Fibroblast of pulmonary artery (primary cell): ENCODE data around the gene TOMM22.
"Not testable (repeated sequence)": the region's sequence is repeated elsewhere in the genome, so short reads cannot be mapped to it uniquely, and the experiment has no call there.

ENCODE experiments used
- DNase-seq: peaks from one replicate; pipeline ENCODE4 v3.0.0-alpha.2; 2010; ENCODE audit warnings: low read depth
- H3K4me3 ChIP-seq: replicated peaks from 2 replicates; pipeline ENCODE4 v1.5.1; 2011; ENCODE audit warnings: low read depth, mild to moderate bottlenecking, control low read depth, low read length, moderate library complexity
- TF ChIP-seq, protein P1 (sequence below): IDR thresholded peaks from 2 replicates; pipeline ENCODE4 v1.5.1; 2011; ENCODE audit warnings: mild to moderate bottlenecking, control low read depth, low read length, inconsistent platforms; ENCODE audit errors: missing control alignments

The TOMM22 gene

DNA sequence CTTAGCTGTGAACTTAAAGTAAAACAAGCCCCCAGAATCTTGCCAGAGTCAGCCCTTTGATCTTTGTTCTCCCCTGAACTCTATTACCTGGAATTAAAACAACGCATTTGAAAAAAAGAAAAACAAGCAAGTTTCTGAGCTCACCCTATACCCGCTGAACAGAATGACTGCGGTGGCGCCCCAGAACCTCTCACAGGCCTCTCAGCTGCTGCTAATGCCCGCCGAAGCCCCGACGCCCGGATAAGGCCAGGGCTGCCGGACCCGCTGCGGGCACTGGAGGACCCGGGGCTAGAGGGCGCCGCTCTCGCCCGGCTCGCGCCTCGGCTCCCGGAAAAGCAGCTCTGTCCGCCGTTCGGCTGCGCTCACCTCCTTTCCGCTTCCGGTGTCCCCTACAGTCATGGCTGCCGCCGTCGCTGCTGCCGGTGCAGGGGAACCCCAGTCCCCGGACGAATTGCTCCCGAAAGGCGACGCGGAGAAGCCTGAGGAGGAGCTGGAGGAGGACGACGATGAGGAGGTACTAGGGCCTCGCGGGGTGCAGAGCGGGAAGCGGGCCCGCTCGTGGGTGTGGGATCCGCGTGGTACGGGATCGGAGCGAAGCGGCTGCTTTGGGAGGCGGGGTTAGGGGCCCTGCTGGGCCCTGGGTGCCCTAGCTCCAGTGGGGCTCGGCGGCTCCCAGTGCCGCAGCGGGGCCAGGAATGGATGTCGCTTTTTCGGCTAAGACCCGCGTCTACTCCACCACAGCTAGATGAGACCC lies at the start of gene TOMM22:
TOMM22 (plus strand) TSS at position 376 of the 754 bp plus-strand sequence; CDS start at position 398, 22 bp downstream.
- H3K4me3 ChIP-seq: peak within 1 kb of the TSS; percentile 97
- DNase-seq: peak; percentile 89
- TF ChIP-seq, protein P1, sequence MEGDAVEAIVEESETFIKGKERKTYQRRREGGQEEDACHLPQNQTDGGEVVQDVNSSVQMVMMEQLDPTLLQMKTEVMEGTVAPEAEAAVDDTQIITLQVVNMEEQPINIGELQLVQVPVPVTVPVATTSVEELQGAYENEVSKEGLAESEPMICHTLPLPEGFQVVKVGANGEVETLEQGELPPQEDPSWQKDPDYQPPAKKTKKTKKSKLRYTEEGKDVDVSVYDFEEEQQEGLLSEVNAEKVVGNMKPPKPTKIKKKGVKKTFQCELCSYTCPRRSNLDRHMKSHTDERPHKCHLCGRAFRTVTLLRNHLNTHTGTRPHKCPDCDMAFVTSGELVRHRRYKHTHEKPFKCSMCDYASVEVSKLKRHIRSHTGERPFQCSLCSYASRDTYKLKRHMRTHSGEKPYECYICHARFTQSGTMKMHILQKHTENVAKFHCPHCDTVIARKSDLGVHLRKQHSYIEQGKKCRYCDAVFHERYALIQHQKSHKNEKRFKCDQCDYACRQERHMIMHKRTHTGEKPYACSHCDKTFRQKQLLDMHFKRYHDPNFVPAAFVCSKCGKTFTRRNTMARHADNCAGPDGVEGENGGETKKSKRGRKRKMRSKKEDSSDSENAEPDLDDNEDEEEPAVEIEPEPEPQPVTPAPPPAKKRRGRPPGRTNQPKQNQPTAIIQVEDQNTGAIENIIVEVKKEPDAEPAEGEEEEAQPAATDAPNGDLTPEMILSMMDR: peak; percentile 47

DNA sequence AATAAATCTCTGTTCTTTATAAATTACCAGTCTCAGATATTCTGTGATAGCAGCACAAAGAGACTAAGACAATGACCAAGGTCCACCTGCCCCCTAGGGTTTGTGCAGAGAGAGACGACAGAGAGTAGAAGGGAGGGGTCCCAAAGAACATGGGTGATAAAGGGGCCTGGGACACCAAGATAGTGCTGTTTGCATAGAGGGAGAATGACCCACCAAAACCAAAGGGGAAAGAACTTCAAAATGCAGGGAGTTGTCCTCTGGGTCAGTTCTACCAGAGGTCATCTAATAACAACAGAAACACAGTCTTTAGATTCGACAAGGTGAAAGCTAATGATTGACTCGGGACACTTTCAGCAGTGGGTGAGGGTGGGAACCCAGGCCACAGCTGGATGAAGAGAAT lies 49.2 kb upstream of the TOMM22 start:
- DNase-seq: no peak
- no peak overlapping the region for H3K4me3 ChIP-seq
- TF ChIP-seq, protein P1: no peak

DNA sequence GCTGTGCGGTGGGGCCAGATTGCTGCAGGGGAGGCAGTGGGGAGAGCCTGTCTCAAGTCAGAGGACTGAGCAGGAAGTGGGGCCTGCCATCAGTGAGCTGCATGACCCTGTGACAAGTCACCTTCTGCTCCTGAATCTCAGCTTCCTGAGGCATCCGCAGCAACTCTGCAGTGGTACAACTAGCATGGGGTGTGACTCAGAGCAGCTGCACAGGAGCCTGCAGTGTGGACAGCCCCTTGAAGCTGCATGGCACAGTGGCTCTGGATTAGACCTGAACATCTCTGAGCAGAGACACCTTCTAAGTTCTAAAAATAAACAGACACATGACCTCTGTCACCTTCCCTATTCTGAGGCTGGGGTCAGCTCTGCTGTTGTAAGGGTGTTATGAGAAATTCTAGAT lies 43.5 kb upstream of the TOMM22 start:
- TF ChIP-seq, protein P1: no peak
- H3K4me3 ChIP-seq: no peak overlapping the region
- no peak for DNase-seq

DNA sequence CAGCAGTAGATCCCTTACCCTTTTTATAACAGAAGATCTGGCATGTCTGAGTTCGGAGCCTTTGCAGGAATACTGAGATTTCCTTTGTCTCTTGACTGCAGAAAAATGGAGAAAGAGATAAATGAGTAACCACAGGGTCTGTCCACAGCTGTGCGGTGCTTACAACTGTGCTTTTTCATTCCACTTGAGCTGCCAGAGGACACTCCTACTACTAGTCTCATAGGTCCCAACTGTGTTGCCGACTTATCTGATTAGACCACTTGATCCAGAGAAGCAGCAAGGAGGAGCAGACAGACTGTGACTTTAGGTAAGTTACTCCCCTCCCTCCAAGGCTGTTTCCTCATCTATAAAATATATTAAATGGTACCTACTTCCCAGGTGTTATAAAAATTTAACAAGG lies 43.0 kb upstream of the TOMM22 start:
- H3K4me3 ChIP-seq: no peak overlapping the region
- TF ChIP-seq, protein P1: no peak
- no peak for DNase-seq

DNA sequence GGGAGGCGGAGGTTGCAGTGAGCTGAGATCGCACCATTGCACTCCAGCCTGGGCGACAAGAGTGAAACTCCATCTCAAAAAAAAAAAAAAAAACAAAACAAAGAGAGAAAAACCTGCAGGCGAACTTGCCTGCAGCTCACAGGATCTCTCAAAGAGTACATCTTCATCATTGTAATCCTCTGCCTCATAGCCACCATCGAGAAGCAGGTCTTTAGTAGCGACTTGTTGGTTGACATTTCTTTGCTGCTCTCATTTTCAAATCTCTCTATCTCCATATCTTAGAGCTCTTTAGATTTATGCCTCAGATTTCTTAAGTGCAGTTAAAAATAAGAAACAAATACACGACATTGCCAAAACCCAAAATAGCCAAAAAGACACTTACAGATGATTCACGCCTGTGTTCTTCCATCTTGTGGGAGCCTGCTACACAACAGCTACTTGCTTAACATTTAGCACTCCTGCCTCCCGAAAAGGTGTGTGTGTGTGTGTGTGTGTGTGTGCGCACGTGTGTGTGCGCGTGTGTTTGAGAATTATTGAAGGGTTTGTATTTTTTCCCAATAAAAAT lies 40.2 kb upstream of the TOMM22 start:
- TF ChIP-seq, protein P1: no peak
- H3K4me3 ChIP-seq: no peak overlapping the region
- no peak for DNase-seq

DNA sequence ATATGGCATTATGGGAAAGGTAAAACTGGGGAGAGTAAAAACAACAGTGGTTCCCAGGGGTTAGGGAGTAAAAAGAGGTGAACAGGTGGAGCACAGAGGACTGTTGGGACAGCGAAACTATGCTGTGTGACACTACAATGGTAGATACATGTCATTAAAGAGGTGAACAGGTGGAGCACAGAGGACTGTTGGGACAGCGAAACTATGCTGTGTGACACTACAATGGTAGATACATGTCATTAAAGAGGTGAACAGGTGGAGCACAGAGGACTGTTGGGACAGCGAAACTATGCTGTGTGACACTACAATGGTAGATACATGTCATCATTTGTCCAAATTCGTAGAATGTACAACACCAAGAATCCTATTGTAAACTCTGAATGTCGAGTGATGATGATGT lies 37.5 kb upstream of the TOMM22 start:
- not testable (repeated sequence) for DNase-seq, H3K4me3 ChIP-seq

DNA sequence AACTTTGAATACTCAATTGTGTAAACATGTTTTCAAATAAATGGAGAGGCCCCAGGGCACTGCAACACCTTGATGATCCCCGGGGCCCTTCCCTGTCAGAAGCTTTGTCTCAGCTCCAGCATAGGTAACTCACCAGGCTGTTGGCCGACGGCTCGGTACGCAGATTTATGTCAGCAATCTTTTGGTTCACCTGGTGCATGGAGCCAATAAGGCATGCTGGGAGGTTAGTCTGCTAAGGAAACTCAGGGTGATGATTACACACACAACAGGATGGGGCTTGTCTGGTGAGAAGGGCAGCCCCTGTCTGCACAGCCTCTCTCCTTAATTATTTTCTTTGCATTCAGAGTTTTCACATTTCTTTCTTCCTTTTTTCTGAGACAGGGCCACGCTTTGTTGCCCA lies 36.3 kb upstream of the TOMM22 start:
- no peak for DNase-seq
- TF ChIP-seq, protein P1: no peak
- H3K4me3 ChIP-seq: no peak overlapping the region
